ENCODE measurements around the gene RAI14.

The RAI14 gene

DNA sequence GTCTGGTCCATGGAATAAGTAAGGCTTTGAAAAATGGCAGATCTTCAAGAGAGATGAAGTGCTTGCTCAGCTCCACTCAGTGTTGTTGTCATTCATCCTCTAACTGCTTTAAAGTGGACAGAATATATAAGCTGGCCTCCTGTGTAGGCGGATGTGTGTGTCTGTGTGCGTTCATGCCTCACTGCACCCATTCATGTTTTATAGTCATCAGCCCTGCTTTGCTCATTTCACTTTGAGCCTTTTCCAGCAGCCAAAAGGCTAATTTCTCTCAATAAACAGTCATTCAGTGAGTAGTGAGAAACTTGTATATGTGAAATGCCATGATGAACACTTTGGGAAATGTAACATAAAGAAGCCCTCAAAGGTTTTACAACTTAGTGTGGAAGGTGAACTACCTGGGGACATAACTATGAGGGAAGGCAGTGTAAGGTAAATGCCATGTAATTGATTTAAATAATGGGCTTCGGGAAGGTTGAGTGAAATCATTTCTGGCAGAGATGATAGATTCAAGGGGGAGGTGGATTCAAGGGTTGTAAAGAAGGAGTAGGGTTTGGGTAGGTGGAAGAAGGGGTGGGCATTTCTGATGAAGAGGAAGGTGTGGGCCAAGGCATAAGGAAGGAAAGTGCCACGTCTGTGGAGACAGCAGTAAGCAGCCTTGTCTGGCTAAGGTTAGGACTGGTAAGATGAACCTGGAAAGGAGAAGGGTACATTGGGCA lies 198.5 kb downstream of the RAI14 start:
- no peak for DNase-seq (ENCODE audit: low spot score)

DNA sequence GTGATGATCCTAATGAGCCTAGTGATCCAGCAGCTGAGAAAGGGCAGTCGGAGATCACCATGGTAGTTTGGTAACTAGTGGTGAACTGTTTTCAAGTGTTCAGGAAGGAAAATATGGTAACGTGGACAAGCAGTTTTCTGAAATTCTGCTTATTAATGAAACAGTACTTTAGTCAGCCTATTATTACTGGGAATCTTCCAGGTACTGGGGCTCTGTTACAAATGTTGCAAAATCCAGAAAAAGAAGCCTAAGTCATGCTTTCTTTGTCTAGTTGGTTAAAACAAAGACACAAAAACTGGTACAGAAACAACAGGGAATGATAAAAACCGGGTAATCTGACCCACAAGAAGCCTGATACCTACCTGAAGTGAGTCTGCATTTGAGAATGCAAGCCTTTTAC lies 201.0 kb downstream of the RAI14 start:
- DNase-seq (ENCODE audit: low spot score), result no peak

DNA sequence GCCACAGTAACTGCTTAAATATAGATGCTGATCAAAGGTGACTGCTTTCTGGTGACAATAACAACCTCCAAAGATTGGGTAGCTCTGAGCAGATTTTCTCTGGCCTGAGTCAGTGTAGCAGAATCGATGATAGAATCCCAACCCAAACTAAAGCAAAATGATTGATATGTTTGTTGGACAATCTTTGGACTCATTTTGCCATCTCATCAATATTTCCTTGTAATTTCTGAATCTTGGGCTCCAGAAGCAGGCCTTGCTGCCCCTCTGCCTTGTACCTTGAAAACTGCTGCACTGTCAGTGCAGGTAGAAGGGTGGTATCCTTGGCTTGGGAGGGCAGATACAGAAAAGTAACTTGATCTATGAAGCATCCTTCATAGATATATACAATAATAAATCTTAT lies 201.8 kb downstream of the RAI14 start:
- no peak for DNase-seq (ENCODE audit: low spot score)

DNA sequence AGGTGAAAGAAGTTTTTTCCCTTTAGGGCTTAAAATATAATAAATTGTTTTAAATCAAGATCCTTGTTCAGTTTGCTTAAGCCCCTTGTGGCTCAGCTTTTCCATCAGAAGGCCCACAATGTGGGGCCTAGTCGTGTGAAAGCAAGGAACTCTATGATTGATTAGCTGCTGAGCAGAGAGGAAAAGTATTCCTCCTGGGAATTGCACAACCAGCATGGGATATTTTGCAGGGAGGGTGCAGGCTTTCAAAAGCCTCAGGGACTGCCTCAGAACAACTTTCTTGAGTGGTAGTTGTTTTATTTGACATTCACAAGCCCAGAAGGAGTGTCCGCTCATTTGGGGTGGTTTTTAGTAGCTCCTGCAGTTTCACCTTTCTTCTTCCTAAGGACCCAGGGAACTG lies 202.7 kb downstream of the RAI14 start:
- no peak for DNase-seq (ENCODE audit: low spot score)

DNA sequence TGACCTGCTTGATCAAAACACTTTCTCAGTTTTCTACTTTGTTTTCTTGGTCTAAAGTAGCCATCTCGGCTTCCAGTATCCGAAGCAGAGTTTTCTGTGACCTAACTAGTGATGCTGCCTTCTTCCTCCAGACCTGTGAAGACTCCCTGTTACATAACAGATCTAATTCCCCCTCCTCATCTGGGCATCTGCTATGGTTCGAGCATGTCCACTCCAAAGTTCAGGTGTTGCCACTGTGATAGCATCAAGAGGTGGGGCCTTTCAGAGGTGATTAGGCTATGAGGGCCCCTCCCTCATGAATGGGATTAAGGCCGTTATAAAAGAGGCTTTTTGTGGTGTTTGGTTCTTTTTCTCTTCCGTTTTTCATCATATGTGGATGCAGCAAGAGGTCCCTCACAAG lies 203.1 kb downstream of the RAI14 start:
- DNase-seq (ENCODE audit: low spot score), result no peak

DNA sequence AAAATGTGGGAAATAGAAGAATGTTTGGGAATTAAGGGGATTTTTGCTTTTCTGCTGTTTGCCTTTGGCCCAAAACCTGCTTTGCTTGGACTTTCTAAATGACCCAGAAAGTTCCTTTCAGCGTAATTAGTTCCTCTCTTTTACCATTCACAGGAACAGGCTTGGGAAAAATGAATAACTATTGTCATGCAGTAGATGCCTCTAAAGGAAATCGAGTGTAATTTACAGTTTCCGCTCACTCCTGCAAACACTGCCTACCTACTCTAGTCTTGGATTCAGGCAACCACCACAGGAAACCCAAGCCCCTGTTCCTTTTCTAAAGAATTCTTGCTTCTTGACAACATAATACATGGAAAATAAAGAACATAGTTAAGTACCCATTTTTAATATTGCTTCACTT lies 207.8 kb downstream of the RAI14 start:
- no peak for DNase-seq (ENCODE audit: low spot score)

DNA sequence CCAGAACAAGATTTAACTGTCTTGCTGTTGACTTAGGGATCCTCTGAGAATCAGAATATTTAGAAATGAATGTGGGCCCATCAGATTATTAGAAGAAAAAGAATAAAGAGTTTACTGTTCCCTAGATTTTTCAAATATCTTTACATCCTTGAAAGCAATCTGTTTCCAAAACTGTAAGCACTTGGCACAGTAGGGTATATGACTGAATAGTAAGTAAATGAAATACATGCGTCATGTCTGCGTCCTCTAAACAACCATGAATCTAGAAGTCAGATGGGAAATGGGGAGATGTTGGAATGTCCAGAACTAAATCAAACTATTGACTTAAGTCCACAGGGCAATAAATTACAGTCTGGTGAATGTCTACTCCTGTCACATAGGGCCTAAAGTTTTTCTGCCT lies 209.0 kb downstream of the RAI14 start:
- no peak for DNase-seq (ENCODE audit: low spot score)

DNA sequence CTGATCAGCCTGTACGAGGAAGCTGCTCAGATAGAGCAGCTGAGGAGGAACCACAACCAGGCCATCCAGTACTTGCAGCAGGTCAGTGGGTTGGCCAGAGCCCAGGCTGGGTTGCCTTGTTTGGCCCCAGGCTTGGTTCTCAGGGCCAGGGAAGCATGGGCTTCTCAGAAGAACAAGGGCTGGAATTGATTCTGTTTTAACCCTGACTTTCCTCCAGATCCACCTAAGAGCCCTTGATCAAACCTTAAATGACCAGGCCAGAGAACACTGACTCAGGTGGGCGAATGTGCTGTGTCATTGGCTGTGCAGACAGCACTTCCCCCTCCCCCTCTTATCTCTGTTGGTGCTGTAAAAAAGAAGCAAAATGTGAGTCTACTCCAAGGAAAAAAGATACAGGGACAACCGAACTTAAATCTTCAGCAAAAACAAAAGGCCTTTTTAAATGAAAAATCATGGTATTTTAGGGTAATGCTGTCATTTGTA lies 210.9 kb downstream of the RAI14 start:
- DNase-seq (ENCODE audit: low spot score), result no peak

DNA sequence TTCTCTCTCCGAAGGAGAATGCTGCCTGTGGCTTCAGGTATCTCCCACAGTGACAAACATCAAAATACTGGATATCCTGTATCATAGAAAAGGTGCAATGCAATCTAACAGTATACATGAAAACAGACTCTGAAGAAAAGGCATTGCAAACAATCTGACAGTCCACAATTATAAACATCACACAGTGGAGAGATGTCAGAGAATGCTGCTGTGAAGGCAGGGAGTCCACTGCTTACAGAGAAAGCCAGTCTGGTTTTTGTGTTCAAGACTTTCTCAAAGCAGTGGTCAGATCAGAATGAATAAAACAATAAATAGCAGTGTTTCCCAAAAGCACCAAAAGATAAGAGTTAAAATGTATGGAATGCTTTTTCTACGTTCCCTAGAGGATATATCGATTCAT lies 211.5 kb downstream of the RAI14 start:
- DNase-seq (ENCODE audit: low spot score), result no peak

DNA sequence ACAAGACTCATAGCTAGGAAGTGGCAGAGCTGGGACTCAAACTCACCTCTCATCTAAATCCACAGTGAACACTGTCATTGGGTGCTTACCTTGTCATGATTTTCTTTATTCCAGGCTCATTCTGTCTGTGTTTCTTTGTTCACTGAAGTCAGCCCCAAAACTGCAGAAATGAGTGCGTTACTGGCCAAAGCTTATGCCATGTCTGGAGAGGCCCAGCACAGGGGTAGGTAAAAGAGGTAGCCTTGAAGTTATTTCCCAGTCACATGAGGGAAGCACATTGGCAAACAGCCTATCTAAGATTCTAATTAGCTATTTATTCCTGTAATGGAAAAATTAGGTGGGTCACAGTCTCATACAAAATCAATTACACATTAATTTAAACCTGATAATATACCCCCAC lies 212.7 kb downstream of the RAI14 start:
- DNase-seq (ENCODE audit: low spot score), result no peak

DNA sequence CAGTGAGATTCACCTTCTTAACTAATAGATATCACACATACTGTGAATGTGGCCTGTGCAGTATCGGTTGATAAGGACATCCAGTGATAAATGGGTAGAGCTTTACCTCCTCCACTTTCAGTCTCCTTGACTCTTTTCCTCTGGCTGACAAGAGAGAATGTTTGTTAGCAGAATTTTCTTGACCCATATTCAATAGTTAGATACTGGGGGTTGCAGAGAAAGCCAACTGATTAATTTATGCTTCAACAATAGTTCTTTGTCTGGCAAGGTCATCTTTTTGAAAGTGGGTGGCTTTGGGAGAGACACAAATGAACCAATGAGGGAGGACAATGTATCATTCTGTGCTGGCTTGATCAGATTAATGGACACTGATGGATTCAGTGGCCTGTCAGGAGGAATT lies 213.1 kb downstream of the RAI14 start:
- no peak for DNase-seq (ENCODE audit: low spot score)

DNA sequence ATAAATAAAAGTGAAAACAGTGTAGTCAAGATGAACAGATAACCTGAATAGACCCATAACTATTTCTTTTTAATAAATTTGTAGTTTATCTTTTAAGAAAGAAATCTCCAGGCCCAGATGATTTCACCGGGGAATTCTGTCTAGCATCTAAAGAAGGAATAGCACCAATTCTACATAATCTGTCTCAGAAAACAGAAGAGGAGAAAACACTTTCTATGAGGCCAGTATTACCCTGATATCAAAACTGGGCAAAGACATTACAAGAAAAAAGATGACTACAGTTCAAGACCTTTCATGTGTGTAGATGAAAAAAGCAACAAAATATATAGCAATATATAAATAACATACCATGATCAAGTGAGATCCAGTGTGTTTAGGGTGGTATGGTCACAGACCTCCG lies 214.3 kb downstream of the RAI14 start:
- DNase-seq (ENCODE audit: low spot score), result no peak

DNA sequence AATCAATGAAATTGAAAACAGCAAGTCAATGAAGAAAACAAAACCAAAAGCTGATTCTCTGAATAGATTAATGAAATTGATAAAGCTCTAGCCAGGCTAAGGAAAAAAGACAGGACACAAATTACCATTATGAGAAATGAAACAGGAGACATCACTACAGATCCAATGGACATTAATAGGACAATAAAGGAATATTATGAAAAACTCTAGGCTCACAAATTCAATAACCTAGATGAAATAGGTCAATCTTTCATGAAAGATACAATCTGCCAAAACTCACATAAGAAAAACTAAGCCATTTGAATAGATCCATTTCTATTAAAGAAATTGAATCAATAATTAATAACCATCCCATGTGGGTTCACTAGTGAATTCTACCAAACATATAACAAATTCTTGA lies 220.1 kb downstream of the RAI14 start:
- DNase-seq (ENCODE audit: low spot score), result no peak

DNA sequence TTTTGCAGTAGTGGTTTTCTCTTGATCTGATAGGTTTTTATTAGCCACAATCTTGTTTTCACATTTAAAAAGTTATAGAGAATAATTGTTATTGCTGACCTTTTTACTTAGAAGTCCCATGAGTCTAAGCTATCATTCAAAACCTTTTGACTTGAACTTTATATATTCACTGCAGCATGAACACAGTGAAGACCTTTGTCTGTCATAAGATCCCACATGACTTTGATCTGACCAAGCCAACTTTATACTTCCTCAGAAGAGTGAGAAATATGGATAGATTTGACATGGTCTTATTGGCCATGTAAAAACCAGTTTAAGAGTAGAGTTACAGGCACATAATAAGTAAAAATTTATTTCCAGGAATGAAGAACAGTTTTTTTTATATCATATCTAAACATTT lies 225.1 kb downstream of the RAI14 start:
- no peak for DNase-seq (ENCODE audit: low spot score)

All from hepatic stellate cell (primary cell).